SK-N-MC (cell line): ENCODE results near the gene SLC9C1.

Experiments
- FOXP2 ChIP-seq: optimal IDR thresholded peaks from 2 replicates; pipeline ENCODE3; 2011; ENCODE audit warnings: mild to moderate bottlenecking, moderate library complexity; ENCODE audit not compliant: insufficient read depth; ENCODE audit errors: extremely low read length, control extremely low read depth
- POLR2AphosphoS5 ChIP-seq: IDR thresholded peaks from 2 replicates; pipeline ENCODE4 v1.6.1; 2012; ENCODE audit warnings: mild to moderate bottlenecking, low read depth, low read length, borderline replicate concordance

DNA sequence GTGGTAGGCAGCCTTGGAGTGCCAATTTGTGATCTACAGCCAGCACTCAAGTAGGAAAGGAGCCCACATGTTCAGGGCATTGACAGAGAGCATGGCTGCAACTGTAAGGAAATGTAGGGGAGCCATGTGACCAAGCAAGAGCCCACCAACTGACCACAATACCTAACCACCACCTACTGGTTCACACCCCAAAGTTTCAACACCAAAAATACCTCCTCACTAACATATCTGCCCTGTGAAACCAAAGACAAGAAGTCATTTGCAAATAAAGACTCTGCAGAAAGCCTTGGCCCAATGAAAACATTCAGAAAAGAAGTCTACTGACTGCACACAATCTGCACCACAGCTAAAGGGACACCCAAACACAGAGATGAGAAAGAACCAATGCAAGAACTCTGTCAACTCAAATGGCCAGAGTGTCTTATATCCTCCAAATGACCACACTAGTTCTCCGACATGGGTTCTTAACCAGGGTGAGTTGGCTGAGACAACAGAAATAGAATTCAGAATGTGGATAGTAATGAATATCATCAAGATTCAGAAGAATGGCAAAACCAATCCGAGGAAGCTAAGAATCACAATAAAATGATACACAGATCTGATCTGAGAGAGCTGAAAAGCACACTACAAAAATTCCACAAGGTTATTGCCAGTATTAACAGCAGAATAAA, 40.6 kb downstream of the SLC9C1 start:
- TF ChIP-seq FOXP2 (no peak), POLR2AphosphoS5 (no peak)
